ENCODE results near the gene SPATA32.

SPATA32 gene

DNA sequence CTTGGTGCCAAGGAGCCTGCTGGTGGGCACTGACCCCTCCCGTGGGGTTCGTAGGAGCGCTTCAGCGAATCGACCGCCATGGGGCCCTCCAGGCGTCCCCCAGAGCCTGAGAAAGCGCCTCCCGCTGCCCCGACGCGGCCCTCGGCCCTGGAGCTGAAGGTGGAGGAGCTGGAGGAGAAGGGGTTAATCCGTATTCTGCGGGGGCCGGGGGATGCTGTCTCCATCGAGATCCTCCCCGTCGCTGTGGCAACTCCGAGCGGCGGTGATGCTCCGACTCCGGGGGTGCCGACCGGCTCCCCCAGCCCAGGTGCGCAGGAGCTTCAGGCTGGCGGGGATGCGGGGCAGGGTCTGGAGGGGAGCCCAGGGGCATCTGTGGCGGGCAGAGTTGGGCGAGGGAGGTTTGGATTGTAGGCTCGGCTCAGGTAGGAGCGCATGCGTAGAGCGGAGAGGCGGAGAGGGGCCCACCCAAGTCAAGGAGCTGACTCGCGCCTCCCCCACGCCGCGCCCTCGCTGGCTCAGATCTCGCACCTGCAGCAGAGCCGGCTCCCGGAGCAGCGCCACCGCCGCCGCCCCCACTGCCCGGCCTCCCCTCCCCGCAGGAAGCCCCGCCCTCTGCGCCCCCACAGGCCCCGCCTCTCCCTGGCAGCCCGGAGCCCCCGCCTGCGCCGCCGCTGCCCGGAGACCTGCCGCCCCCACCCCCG is 20.4 kb downstream of the SPATA32 start:
- H3K9me3 ChIP-seq (replicated peaks; ENCODE audit: low read length) = no peaks in the 10 kb centered on the region
- peaks cover 3% of the 10 kb centered on the region for H3K36me3 ChIP-seq (ENCODE audit: insufficient read depth, low read length)
- no peak overlapping the region for H3K4me3 ChIP-seq (ENCODE audit: low read length)
- H3K4me2 ChIP-seq (ENCODE audit: low read length) = no peak overlapping the region
- H3K9ac ChIP-seq (ENCODE audit: low read depth, low read length) = no peak overlapping the region
- peaks cover 7% of the 10 kb centered on the region for H3K4me1 ChIP-seq (ENCODE audit: control insufficient read depth, insufficient read depth, low read length)
- no peaks in the 10 kb centered on the region for H3K27me3 ChIP-seq (ENCODE audit: control insufficient read depth, insufficient read depth, low read length)

DNA sequence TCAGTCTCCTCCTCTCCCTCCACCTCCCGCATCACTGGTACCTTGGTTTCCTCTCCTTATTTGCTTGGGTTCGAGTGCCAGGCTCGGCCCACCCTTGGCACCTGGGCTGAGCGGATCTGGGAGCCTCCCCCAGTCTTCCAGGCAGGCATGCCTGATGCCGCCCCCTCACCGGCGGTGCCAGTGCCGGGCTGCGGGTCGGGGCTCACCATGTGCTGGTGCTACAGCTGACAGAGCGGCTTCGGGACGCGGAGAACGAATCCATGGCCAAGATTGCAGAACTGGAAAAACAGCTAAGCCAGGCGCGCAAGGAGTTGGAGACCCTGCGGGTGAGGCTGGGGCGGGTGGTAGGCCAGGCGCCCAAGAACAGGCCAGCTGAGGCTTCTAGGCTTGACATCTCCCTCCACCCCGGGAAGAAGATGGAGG is 21.0 kb downstream of the SPATA32 start:
- Histone ChIP-seq H3K9ac (ENCODE audit: low read depth, low read length) (no peak overlapping the region), H3K36me3 (ENCODE audit: insufficient read depth, low read length) (peaks cover 3% of the 10 kb centered on the region), H3K4me1 (ENCODE audit: control insufficient read depth, insufficient read depth, low read length) (peaks cover 7% of the 10 kb centered on the region), H3K4me2 (ENCODE audit: low read length) (no peak overlapping the region), H3K4me3 (ENCODE audit: low read length) (no peak overlapping the region), H3K9me3 (replicated peaks; ENCODE audit: low read length) (no peaks in the 10 kb centered on the region), H3K27me3 (ENCODE audit: control insufficient read depth, insufficient read depth, low read length) (no peaks in the 10 kb centered on the region)

DNA sequence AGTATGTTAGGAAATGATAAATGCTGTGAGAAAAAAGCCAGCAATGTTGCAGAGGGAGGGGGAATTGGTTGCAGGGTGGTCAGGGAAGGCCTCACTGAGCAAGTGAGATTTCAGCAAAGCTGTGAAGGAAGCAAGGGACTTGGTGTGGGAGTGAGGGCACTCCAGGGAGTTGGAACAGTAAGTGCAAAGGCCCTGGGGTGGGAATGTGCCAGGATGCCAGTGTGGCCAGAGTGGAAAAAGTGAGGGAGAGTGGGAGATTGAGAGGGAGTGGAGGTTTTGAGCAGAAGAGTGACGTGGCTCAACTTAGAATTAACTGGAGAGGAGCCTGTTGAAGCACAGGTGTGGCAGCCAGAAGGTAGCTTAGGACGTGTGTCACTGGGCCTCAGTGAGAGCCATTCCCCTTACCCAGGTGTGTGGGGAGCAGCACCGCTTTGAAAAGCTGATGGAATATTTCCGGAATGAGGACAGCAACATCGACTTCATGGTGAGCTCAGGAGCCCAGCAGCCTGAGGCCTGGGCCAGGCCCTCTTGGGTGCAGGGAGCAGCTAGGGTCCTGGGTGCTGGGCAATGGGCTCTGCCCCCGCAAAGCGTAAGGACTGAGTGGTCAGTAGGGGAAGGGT is 23.6 kb downstream of the SPATA32 start:
- Histone ChIP-seq H3K27me3 (ENCODE audit: control insufficient read depth, insufficient read depth, low read length) (no peaks in the 10 kb centered on the region), H3K4me2 (ENCODE audit: low read length) (no peak overlapping the region), H3K9ac (ENCODE audit: low read depth, low read length) (no peak overlapping the region), H3K4me3 (ENCODE audit: low read length) (no peak overlapping the region), H3K36me3 (ENCODE audit: insufficient read depth, low read length) (no peaks in the 10 kb centered on the region), H3K4me1 (ENCODE audit: control insufficient read depth, insufficient read depth, low read length) (peaks cover 7% of the 10 kb centered on the region), H3K9me3 (replicated peaks; ENCODE audit: low read length) (no peaks in the 10 kb centered on the region)

DNA sequence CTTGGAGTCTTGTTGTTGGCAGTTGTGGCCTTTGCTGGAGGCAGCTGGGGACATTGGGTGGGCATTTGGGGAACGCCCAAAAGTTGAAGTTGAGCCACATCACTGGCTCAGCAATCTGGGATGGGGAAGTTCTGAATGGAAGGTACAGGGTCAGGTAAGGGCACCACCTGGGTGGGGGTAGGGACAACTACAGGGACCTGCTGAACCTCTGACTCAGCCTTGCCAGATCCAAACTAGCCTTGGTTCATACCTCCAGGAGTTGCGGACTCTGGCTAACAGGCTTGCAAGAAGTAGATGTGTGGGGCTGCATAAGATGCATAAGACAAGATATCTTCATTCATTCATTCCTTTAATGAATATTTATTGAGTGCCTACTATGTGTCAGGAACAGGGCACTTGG is 24.2 kb downstream of the SPATA32 start:
- Histone ChIP-seq H3K4me2 (ENCODE audit: low read length) (no peak overlapping the region), H3K36me3 (ENCODE audit: insufficient read depth, low read length) (no peaks in the 10 kb centered on the region), H3K27me3 (ENCODE audit: control insufficient read depth, insufficient read depth, low read length) (no peaks in the 10 kb centered on the region), H3K4me3 (ENCODE audit: low read length) (no peak overlapping the region), H3K4me1 (ENCODE audit: control insufficient read depth, insufficient read depth, low read length) (peaks cover 7% of the 10 kb centered on the region), H3K9me3 (replicated peaks; ENCODE audit: low read length) (no peaks in the 10 kb centered on the region), H3K9ac (ENCODE audit: low read depth, low read length) (no peak overlapping the region)

DNA sequence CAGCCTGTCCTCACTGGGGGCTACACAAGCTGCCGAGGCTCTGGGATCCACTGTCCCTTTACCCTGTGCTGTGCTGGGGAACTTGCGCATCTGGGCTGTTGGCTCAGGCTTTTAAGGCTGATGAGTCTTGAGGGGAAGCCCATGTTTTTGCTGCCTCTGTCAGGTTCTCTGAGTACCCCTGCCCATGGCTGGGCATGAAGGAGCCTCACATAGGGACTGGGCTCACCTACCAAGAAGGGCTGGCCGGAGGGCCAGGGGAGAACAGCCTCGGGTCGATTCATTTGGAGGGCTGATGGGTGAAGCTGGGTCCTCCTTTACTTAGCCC is 25.6 kb downstream of the SPATA32 start:
- H3K9ac ChIP-seq (ENCODE audit: low read depth, low read length) = no peak overlapping the region
- no peaks in the 10 kb centered on the region for H3K36me3 ChIP-seq (ENCODE audit: insufficient read depth, low read length)
- no peaks in the 10 kb centered on the region for H3K9me3 ChIP-seq (replicated peaks; ENCODE audit: low read length)
- H3K4me3 ChIP-seq (ENCODE audit: low read length) = no peak overlapping the region
- H3K4me1 ChIP-seq (ENCODE audit: control insufficient read depth, insufficient read depth, low read length) = peaks cover 12% of the 10 kb centered on the region
- no peaks in the 10 kb centered on the region for H3K27me3 ChIP-seq (ENCODE audit: control insufficient read depth, insufficient read depth, low read length)
- no peak overlapping the region for H3K4me2 ChIP-seq (ENCODE audit: low read length)

DNA sequence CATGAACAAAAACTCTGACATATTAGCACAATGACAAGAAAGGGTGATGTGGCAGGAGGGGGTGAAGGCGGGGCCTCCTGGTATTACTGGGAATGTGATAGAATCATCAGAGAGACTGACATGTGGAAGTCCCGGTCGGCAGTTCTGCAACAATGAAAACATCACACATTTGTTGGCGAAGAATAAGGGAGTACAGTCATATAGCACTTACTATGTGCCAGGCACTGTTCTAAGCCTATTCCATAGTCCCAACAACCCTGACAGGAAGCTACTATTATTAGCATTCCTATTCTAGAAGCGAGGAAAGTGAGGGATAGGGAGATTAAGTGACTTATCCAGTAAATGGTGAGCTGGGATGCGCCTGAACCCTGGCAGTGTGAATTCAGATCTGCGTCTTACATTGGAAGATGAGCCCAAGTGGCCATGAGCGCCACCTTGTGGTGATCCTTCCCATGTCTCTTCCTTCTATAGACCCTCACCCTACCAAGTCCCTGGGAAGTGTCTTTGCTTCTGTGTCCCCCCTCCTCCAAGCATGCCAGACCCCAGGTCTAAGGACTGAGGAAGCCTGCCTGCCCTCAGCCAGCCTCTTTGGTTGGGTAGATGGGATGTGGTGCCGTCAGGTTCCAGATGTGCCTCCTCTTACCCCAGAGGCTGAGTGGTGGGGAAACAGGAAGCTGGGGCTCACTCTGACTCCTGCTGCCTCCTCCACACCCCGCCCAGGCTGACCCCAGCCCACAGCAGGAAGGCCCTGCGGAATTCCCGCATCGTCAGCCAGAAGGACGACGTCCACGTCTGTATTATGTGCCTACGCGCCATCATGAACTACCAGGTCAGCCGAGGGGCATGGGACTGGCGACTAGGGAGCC is 26.2 kb downstream of the SPATA32 start:
- Histone ChIP-seq H3K27me3 (ENCODE audit: control insufficient read depth, insufficient read depth, low read length) (no peaks in the 10 kb centered on the region), H3K4me1 (ENCODE audit: control insufficient read depth, insufficient read depth, low read length) (peaks cover 16% of the 10 kb centered on the region)

DNA sequence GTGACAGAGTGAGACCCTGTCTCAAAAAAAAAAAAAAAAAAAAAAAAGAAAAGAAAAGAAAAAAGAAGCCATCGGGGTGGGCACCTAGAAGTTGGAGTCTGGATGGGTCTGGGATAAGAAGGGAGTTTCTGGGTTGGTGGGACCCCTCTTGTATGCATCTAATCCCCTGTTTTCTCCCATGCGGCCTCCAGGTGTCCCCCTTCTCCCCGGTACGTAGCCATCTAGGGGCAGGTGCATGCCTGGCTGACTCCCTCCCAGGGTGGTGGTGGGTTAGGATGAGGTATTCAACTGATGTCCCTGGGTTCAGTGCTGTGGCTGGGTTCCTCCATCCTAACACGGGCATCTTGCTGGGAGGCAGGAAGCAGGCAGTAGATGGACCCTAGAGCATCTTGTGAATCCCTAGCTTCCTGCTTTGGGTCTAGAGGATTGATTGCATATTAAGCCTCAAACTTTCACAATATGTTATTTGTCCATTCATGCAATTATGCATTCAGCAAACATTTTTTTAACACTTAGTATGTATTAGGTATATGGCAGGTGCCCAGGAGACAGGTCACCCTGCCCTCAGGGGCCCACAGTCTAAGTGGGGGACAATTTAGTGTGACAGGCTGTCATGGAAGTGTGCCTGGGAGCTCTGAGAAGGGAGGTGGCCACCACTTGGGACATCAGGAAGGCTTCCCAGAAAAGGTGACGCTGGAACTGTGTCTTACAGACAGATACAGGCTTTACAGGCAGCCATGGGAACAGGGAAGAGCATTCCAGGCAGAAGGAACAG is 27.1 kb downstream of the SPATA32 start:
- no peaks in the 10 kb centered on the region for H3K27me3 ChIP-seq (ENCODE audit: control insufficient read depth, insufficient read depth, low read length)
- no peaks in the 10 kb centered on the region for H3K36me3 ChIP-seq (ENCODE audit: insufficient read depth, low read length)
- no peak overlapping the region for H3K4me3 ChIP-seq (ENCODE audit: low read length)
- no peak overlapping the region for H3K9ac ChIP-seq (ENCODE audit: low read depth, low read length)
- H3K4me1 ChIP-seq (ENCODE audit: control insufficient read depth, insufficient read depth, low read length) = peaks cover 19% of the 10 kb centered on the region
- no peak overlapping the region for H3K4me2 ChIP-seq (ENCODE audit: low read length)
- no peaks in the 10 kb centered on the region for H3K9me3 ChIP-seq (replicated peaks; ENCODE audit: low read length)

More for the DNA sequence above, 26.2 kb downstream of the SPATA32 start:
- H3K36me3 ChIP-seq (ENCODE audit: insufficient read depth, low read length) = no peaks in the 10 kb centered on the region
- H3K9me3 ChIP-seq (replicated peaks; ENCODE audit: low read length) = no peaks in the 10 kb centered on the region
- H3K4me2 ChIP-seq (ENCODE audit: low read length) = no peak overlapping the region
- H3K4me3 ChIP-seq (ENCODE audit: low read length) = no peak overlapping the region
- no peak overlapping the region for H3K9ac ChIP-seq (ENCODE audit: low read depth, low read length)

DNA sequence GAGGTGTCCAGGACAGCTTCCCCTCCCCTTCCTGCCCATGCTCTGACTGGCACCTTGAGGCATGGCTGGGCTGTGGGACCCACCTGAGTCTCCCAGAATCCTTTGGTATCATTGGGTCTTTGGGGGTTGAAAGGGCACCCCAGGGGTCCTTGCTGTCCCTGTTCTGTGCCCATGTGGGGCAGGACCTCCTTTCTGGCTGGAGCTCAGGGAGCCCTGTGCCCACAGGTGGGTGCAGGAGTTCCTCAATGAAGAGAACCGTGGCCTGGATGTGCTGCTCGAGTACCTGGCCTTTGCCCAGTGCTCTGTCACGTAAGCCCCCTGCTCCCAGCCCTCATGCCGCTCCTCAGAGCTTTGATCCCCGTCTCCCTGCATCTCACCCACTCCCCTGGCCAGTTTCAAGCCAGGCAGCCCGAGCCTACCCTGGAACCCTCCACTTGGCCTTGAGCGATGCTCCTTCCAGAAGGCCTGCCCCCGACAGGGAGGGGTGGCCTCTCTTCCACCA is 28.4 kb downstream of the SPATA32 start:
- H3K36me3 ChIP-seq (ENCODE audit: insufficient read depth, low read length) = no peaks in the 10 kb centered on the region

DNA sequence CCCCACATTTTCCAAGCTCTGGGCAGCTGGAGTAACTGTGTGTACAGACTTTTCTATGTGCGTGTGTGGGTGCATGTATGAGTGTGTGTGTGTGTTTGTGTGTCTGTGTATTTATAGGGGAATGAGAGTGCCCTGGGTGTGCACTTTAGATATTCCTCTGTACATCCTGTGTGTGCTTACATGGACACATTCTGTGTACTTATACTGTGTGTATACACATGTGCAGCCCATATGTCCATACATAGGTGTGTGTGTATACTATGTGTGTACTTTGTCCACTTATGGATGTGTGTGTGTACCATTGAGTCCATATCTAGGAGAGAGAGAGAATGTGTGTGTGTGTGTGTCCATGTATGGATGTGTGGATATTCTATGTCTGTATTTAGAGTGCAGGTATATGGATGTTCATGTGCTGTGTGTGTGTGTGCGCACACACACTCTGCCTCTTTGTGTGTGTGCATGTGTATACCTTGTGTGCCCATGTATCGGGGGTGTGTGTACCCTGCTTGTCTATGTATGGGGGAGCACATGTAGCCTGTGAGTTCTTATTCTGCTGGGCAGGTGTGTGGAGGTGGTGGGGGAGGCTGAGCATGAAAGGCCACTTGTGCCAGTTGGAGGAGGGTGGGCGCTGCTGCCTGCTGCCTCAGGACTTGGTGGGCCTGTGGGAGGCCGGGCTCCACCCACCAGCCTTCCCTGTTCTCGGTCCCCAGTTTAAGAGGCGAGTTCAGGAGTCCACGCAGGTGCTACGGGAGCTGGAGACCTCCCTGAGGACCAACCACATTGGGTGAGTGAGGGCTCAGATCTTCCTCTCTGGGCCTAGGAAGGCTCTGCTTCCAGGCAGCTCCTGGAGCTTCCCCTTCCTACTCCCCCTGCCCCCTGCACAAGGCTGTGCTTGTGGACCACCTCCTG is 29.1 kb downstream of the SPATA32 start:
- no peak overlapping the region for H3K9ac ChIP-seq (ENCODE audit: low read depth, low read length)
- H3K36me3 ChIP-seq (ENCODE audit: insufficient read depth, low read length) = no peaks in the 10 kb centered on the region
- H3K9me3 ChIP-seq (replicated peaks; ENCODE audit: low read length) = no peaks in the 10 kb centered on the region
- H3K4me3 ChIP-seq (ENCODE audit: low read length) = no peak overlapping the region
- no peak overlapping the region for H3K4me2 ChIP-seq (ENCODE audit: low read length)
- H3K4me1 ChIP-seq (ENCODE audit: control insufficient read depth, insufficient read depth, low read length) = peaks cover 39% of the 10 kb centered on the region
- H3K27me3 ChIP-seq (ENCODE audit: control insufficient read depth, insufficient read depth, low read length) = no peaks in the 10 kb centered on the region

More for the DNA sequence above, 28.4 kb downstream of the SPATA32 start:
- Histone ChIP-seq H3K9me3 (replicated peaks; ENCODE audit: low read length) (no peaks in the 10 kb centered on the region), H3K4me2 (ENCODE audit: low read length) (no peak overlapping the region), H3K4me1 (ENCODE audit: control insufficient read depth, insufficient read depth, low read length) (peaks cover 32% of the 10 kb centered on the region), H3K9ac (ENCODE audit: low read depth, low read length) (no peak overlapping the region), H3K4me3 (ENCODE audit: low read length) (no peak overlapping the region), H3K27me3 (ENCODE audit: control insufficient read depth, insufficient read depth, low read length) (no peaks in the 10 kb centered on the region)

DNA sequence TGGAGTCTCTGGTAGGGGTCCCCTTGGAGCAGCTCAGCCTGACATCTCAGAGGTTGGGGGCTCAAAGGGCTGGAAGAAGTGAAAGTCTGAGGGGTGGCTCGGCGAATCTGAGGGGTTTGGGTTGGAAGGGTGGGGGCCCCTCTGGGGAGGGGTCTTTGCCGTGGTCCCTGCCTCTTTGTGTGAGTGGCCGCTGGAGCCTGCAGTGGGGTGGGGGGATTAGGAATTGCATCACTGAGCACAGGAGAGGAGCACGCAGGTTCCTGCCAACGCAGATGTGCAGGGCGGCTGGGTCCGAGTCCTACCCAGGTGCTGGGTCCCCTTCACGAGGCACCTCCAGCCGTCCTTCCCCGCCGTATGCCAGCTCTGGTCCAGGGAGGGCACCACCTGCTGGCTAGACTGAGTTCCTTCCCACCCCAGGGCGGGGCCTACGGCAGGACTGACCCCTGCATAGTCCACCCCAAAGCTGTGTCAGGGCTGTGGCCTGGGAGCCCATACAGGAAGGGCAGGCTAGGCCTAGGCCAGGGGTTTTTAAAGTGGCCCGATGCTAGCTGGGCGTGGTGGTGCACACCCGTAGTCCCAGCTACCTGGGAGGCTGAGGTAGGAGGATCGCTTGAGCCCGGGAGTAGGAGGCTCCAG is 30.3 kb downstream of the SPATA32 start:
- Histone ChIP-seq H3K9ac (ENCODE audit: low read depth, low read length) (peak overlapping the region; percentile 22), H3K36me3 (ENCODE audit: insufficient read depth, low read length) (no peaks in the 10 kb centered on the region), H3K4me2 (ENCODE audit: low read length) (peak overlapping the region; percentile 22), H3K27me3 (ENCODE audit: control insufficient read depth, insufficient read depth, low read length) (no peaks in the 10 kb centered on the region), H3K9me3 (replicated peaks; ENCODE audit: low read length) (no peaks in the 10 kb centered on the region), H3K4me1 (ENCODE audit: control insufficient read depth, insufficient read depth, low read length) (peaks cover 50% of the 10 kb centered on the region), H3K4me3 (ENCODE audit: low read length) (no peak overlapping the region)
